Measurements from ENCODE around the gene ARID5B. TPM values are rescaled to one million over a fixed set of nuclear protein-coding genes. Genes with fewer than 3 reads are reported as not detected.

The ARID5B gene
- total RNA-seq, 2 donors from 2014 or later: 67.9 to 90.1 TPM

- peak; percentile 38 for TF ChIP-seq POLR2AphosphoS5 (IDR thresholded peaks at IDR 0.05)
- no peak for TF ChIP-seq POLR2A (IDR thresholded peaks at IDR 0.05)
- under 1% methylated on average over 25 of the region's 25 CpGs for WGBS
- intact Hi-C loops (cut with DNase I): loop anchor here (5.0 to 10.0 kb wide), 7 partner anchors 42 to 1085 kb away; partner anchors contain the start of gene CABCOCO1
- Histone ChIP-seq H3K4me3 (peak overlapping the region; percentile 58 to 85), H3K27me3 (replicated peaks; ENCODE audit: insufficient read depth) (no peaks in the 10 kb centered on the region), H3K36me3 (no peaks in the 10 kb centered on the region), H3K9me3 (no peaks in the 10 kb centered on the region), H3K27ac (peak overlapping the region; percentile 52 to 66), H3K4me1 (replicated peaks) (peaks cover 5% of the 10 kb centered on the region)
- peak; percentile 67 for DNase-seq (ENCODE audit: low spot score)
These were observed 1.3 kb upstream of the ARID5B start for GRCh38 chr10:61899997-61900828.

GRCh38 chr10:61901829-61902444 lies 438 bp downstream of the ARID5B start:
- H3K4me3 ChIP-seq: peak overlapping the region; percentile 58 to 85
- no peaks in the 10 kb centered on the region for H3K9me3 ChIP-seq
- H3K27me3 ChIP-seq (replicated peaks; ENCODE audit: insufficient read depth): no peaks in the 10 kb centered on the region
- 0% methylated on average over 14 of the region's 14 CpGs for WGBS
- TF ChIP-seq POLR2AphosphoS5 (IDR thresholded peaks at IDR 0.05) (no peak), CTCF (IDR thresholded peaks at IDR 0.05) (no peak), POLR2A (IDR thresholded peaks at IDR 0.05) (no peak)
- no peaks in the 10 kb centered on the region for H3K36me3 ChIP-seq
- DNase-seq (ENCODE audit: low spot score): no peak
- peaks cover 5% of the 10 kb centered on the region for H3K4me1 ChIP-seq (replicated peaks)
- intact Hi-C loops (cut with DNase I): loop anchor here (5.0 to 10.0 kb wide), 5 partner anchors 40 to 1087 kb away; partner anchors contain the start of gene CABCOCO1
- peak overlapping the region; percentile 98 for H3K27ac ChIP-seq

GRCh38 chr10:61902445-61903220 lies 1.1 kb downstream of the ARID5B start:
- H3K36me3 ChIP-seq: no peaks in the 10 kb centered on the region
- H3K9me3 ChIP-seq: no peaks in the 10 kb centered on the region
- under 1% methylated on average over 19 of the region's 25 CpGs for whole genome bisulfite sequencing
- no peaks in the 10 kb centered on the region for H3K27me3 ChIP-seq (replicated peaks; ENCODE audit: insufficient read depth)
- peak; percentile 79 for DNase-seq (ENCODE audit: low spot score)
- peak overlapping the region; percentile 98 for H3K27ac ChIP-seq
- H3K4me1 ChIP-seq (replicated peaks): peaks cover 5% of the 10 kb centered on the region
- TF ChIP-seq POLR2AphosphoS5 (IDR thresholded peaks at IDR 0.05): peak; percentile 41
- peak; percentile 7 for TF ChIP-seq POLR2A (IDR thresholded peaks at IDR 0.05)
- TF ChIP-seq CTCF (IDR thresholded peaks at IDR 0.05): peak in 3 of 4 experiments; percentile 24 to 34 (median 28)
- peak overlapping the region; percentile 58 to 85 for H3K4me3 ChIP-seq
- intact Hi-C loops (cut with DNase I): loop anchor here (5.0 to 10.0 kb wide), 5 partner anchors 40 to 1088 kb away; partner anchors contain the start of gene CABCOCO1

- peaks cover 2% of the 10 kb centered on the region for H3K4me1 ChIP-seq (replicated peaks)
- under 1% methylated on average over 49 of the region's 56 CpGs for WGBS
- peak; percentile 61 for DNase-seq (ENCODE audit: low spot score)
These were observed 1.9 kb downstream of the ARID5B start for GRCh38 chr10:61903221-61903927.

More at GRCh38 chr10:61903221-61903927, 1.9 kb downstream of the ARID5B start:
- Histone ChIP-seq H3K4me3 (peak overlapping the region; percentile 58 to 85), H3K36me3 (no peaks in the 10 kb centered on the region), H3K9me3 (no peaks in the 10 kb centered on the region), H3K27ac (peak overlapping the region; percentile 98), H3K27me3 (replicated peaks; ENCODE audit: insufficient read depth) (no peaks in the 10 kb centered on the region)
- intact Hi-C loops (cut with DNase I): loop anchor here (5.0 to 10.0 kb wide), 5 partner anchors 39 to 1089 kb away; partner anchors contain the start of gene CABCOCO1
- TF ChIP-seq POLR2AphosphoS5 (IDR thresholded peaks at IDR 0.05): no peak
- peak in 2 of 4 experiments; percentile 21 to 37 for TF ChIP-seq CTCF (IDR thresholded peaks at IDR 0.05)

All from prostate gland (tissue), 2 donors.